K562 (cell line): ENCODE measurements around the gene CRADD. TPM values are rescaled to one million over a fixed set of nuclear protein-coding genes. Genes with fewer than 3 reads are reported as not detected.

ENCODE experiments used
- ATAC-seq: fragments of 200-7000 bp; cut with Tn5 transposase; 3 replicates; pipeline ENCODE4 v1.9.1; 2020; ENCODE audit warnings: moderate library complexity
- BruUV-seq: library from RNA; stranded (reverse); fragments of 400-500 nt; replicated peaks from 2 replicates; lab custom pipeline; 2021; lab: Mats Ljungman, UMichigan
- CTCF ChIA-PET: fragments of 300-600 bp; formaldehyde crosslinking; extraction: SDS; loops from one replicate; lab custom pipeline; 2021; ENCODE audit warnings: low intra/inter-chr PET ratio; lab: Yijun Ruan, JAX
- POLR2A ChIA-PET: fragments of 300-600, 350-650 bp; sonication (Branson Sonifier 250); formaldehyde crosslinking; extraction: SDS; loops from one replicate; lab custom pipeline; 2021; ENCODE audit warnings: antibody characterized with exemption, inconsistent platforms; lab: Yijun Ruan, JAX
- DNase-seq, 4 experiments: peaks; one replicate each; pipeline versions ENCODE4 v3.0.0 to v3.0.0-alpha.2; 2011 to 2018; ENCODE audit warnings: low spot score in 3 of 4, mixed read lengths in 3 of 4; ENCODE audit errors: extremely low read depth in 1 of 4
- FAIRE-seq: peaks from 2 replicates; lab custom pipeline; 2011; peaks lifted over from hg19 to GRCh38; lab: Jason Lieb, UNC
- H2AFZ ChIP-seq: 2 replicates; pipeline ENCODE4 v1.6.0; 2011; ENCODE audit warnings: low read depth, low read length, control low read depth, inconsistent platforms
- H3K27ac ChIP-seq: fragments of 200-600 bp; 3 replicates; pipeline ENCODE4 v1.8.0; 2011; ENCODE audit warnings: low read depth, mild to moderate bottlenecking, control low read depth, inconsistent platforms, low read length, moderate library complexity, mixed read lengths; ENCODE audit errors: extremely low read depth
- H3K27me3 ChIP-seq, 2 experiments: fragments of 300-600 bp in 1 of 2; 2 replicates in 1 of 2; 3 replicates in 1 of 2; pipeline versions ENCODE4 v1.6.0 to v1.8.0; 2011; ENCODE audit warnings: inconsistent platforms in 2 of 2, low read length in 2 of 2, mild to moderate bottlenecking in 1 of 2, mixed read lengths in 1 of 2, moderate library complexity in 1 of 2; ENCODE audit not compliant: control insufficient read depth in 2 of 2, insufficient read depth in 2 of 2
- H3K36me3 ChIP-seq: fragments of 300-600 bp; 3 replicates; pipeline ENCODE4 v1.8.0; 2011; ENCODE audit warnings: mild to moderate bottlenecking, low read length, inconsistent platforms; ENCODE audit not compliant: control insufficient read depth, insufficient read depth
- H3K4me1 ChIP-seq, 2 experiments: fragments of 200-600 bp in 1 of 2; replicated peaks in 1 of 2; 2 replicates in 1 of 2; 3 replicates in 1 of 2; pipeline versions ENCODE4 v1.5.1 to v1.8.0; 2011; ENCODE audit warnings: inconsistent platforms in 2 of 2, low read length in 2 of 2, mild to moderate bottlenecking in 1 of 2, mixed read lengths in 1 of 2, moderate library complexity in 1 of 2; ENCODE audit not compliant: control insufficient read depth in 2 of 2, insufficient read depth in 2 of 2
- H3K4me2 ChIP-seq: 2 replicates; pipeline ENCODE4 v1.6.1; 2011; ENCODE audit warnings: low read length, control low read depth, inconsistent platforms, mixed read lengths; ENCODE audit not compliant: insufficient read depth
- H3K4me3 ChIP-seq: fragments of 200-600 bp; sonication (generic), shearing (Covaris generic); 2 replicates; pipeline ENCODE4 v1.5.1; 2016; ENCODE audit warnings: control low read depth, inconsistent platforms
- H3K79me2 ChIP-seq: fragments of 200-600 bp; 3 replicates; pipeline ENCODE4 v1.8.0; 2011; ENCODE audit warnings: low read length, inconsistent platforms; ENCODE audit not compliant: control insufficient read depth, insufficient read depth
- H3K9ac ChIP-seq, 2 experiments: 2 replicates each; pipeline versions ENCODE4 v1.6.0 to v1.6.1; 2011; ENCODE audit warnings: low read depth in 2 of 2, low read length in 2 of 2, control low read depth in 1 of 2, inconsistent platforms in 1 of 2, mild to moderate bottlenecking in 1 of 2, mixed read lengths in 1 of 2; ENCODE audit not compliant: insufficient read depth in 1 of 2
- H3K9me1 ChIP-seq: one replicate; pipeline ENCODE4 v1.6.0; 2011; ENCODE audit warnings: inconsistent platforms, mild to moderate bottlenecking, low read length, moderate library complexity; ENCODE audit not compliant: control insufficient read depth, insufficient read depth
- H3K9me3 ChIP-seq: replicated peaks from 2 replicates; pipeline ENCODE4 v1.5.1; 2011; ENCODE audit warnings: low read depth, low read length, inconsistent platforms; ENCODE audit not compliant: control insufficient read depth, insufficient read depth
- H4K20me1 ChIP-seq: replicated peaks from 2 replicates; pipeline ENCODE4 v1.6.1; 2011; ENCODE audit warnings: low read length, inconsistent platforms, mixed read lengths; ENCODE audit not compliant: control insufficient read depth, insufficient read depth
- ATF1 ChIP-seq, 2 experiments: fragments of 450-650 bp in 1 of 2; IDR thresholded peaks; 2 replicates each; pipeline ENCODE4 v1.6.1; 2016; ENCODE audit warnings: missing compliant biosample characterization in 1 of 2, missing genetic modification characterization in 1 of 2
- CBX2 ChIP-seq: fragments of 200-600 bp; sonication (generic); IDR thresholded peaks from one replicate; pipeline ENCODE4 v1.6.1; 2012; ENCODE audit warnings: mild to moderate bottlenecking, low read length, inconsistent platforms; ENCODE audit not compliant: insufficient read depth, poor library complexity, severe bottlenecking
- FOXA1 ChIP-seq: fragments of 450-650 bp; IDR thresholded peaks from 2 replicates; pipeline ENCODE4 v1.6.1; 2016; ENCODE audit warnings: mild to moderate bottlenecking, borderline replicate concordance
- FOXP4 ChIP-seq: sonication (generic); formaldehyde crosslinking; IDR thresholded peaks from 2 replicates; pipeline ENCODE4 v1.8.0; 2022; ENCODE audit warnings: mild to moderate bottlenecking, missing genetic modification reagents, borderline replicate concordance
- MAFG ChIP-seq: fragments of 450-650 bp; conservative IDR thresholded peaks from 2 replicates; pipeline ENCODE4 v1.6.1; 2016; ENCODE audit warnings: missing genetic modification characterization, missing compliant biosample characterization
- POLR3G ChIP-seq: IDR thresholded peaks from 2 replicates; pipeline ENCODE4 v1.6.1; 2011; ENCODE audit not compliant: insufficient read length, insufficient replicate concordance; ENCODE audit errors: extremely low read depth
- SREBF2 ChIP-seq: sonication (generic); formaldehyde crosslinking; IDR thresholded peaks from 2 replicates; pipeline ENCODE4 v1.4.0; 2020; ENCODE audit warnings: mild to moderate bottlenecking, missing genetic modification reagents
- ZBTB8A ChIP-seq: fragments of 450-650 bp; IDR thresholded peaks from 2 replicates; pipeline ENCODE4 v1.6.1; 2018; ENCODE audit warnings: mild to moderate bottlenecking, moderate library complexity; ENCODE audit not compliant: partially characterized antibody
- ZNF316 ChIP-seq: fragments of 450-650 bp; IDR thresholded peaks from 2 replicates; pipeline ENCODE4 v1.6.1; 2016
- ZNF507 ChIP-seq: conservative IDR thresholded peaks from 2 replicates; pipeline ENCODE4 v1.6.1; 2017; ENCODE audit warnings: missing genetic modification characterization, missing compliant biosample characterization
- WGBS: fragments of 100-300 bp; shearing (Covaris generic); methylation state at CpG from one replicate; pipeline ENCODE4 v1.1.6; 2016; ENCODE audit warnings: low coverage, mixed read lengths; ENCODE audit not compliant: insufficient coverage; ENCODE audit errors: missing lambda C conversion rate; 5-methylcytosine and 5-hydroxymethylcytosine counted together
- in situ Hi-C: fragments of 300-500 bp; cut with MboI; formaldehyde crosslinking; loops from 4 replicates; pipeline ENCODE4 v1.15.0; 2018; ENCODE audit warnings: inconsistent platforms, mixed read lengths
- intact Hi-C: fragments of 100-400 bp; cut with micrococcal nuclease; formaldehyde crosslinking; loops from 2 replicates; pipeline ENCODE4 v1.14.2; 2022
- polyA plus RNA-seq, 8 experiments: library from polyadenylated mRNA; depleted of rRNA in 4 of 8; stranded (reverse) in 5 of 8; unstranded in 3 of 8; fragments of >200 nt; fragmentation: Nextera tagmentation in 2 of 8; fragmentation: Illumina TruSeq in 1 of 8; extraction: Ambion mirVana in 2 of 8; extraction: Trizol in 1 of 8; gene quantifications; 2 replicates each; pipeline versions ENCODE4 v1.2.1 to v1.2.3, GENCODE V29; 2011 to 2014; ENCODE audit warnings: inconsistent platforms in 1 of 8, missing spikeins in 1 of 8
- total RNA-seq, 7 experiments: library from RNA; depleted of rRNA in 6 of 7; stranded (reverse); fragments of >200 nt in 6 of 7; fragmentation: Illumina TruSeq in 2 of 7; extraction: Trizol in 2 of 7; gene quantifications; 2 replicates each; pipeline versions ENCODE4 v1.2.1 to v1.2.3, GENCODE V29; 2011 to 2021; ENCODE audit warnings: low replicate concordance in 1 of 7

The CRADD gene
- total and polyA plus RNA-seq, 9 of the 15 experiments (the other 6 are each of a cell fraction or from before 2014, with no cell fraction given) = 20.5 to 41.1 (median 25.9) TPM

- ATAC-seq = peak; percentile 62
- no peak overlapping the region for H3K27ac ChIP-seq
- no peak overlapping the region for H3K4me3 ChIP-seq
- WGBS = 44% methylated on average over 8 of the region's 8 CpGs
- no peak for DNase-seq
- H3K4me1 ChIP-seq = 0 out of 5 replicates have a peak, but pooled peaks cover 0 to 10% of the 10 kb centered on the region in 2 experiments
- no TSS peak for BruUV-seq
- H3K79me2 ChIP-seq = no peaks in the 10 kb centered on the region
- TF ChIP-seq CBX2 (no peak), ZNF316 (peak; percentile 41; the same call in 1 of the 2 replicates), ATF1 (CRISPR knock-in tag; IDR thresholded peaks at IDR 0.05) (no peak), ATF1 (tag; IDR thresholded peaks at IDR 0.05) (no peak), ZNF507 (tag) (no peak), ZBTB8A (no peak), POLR3G (no peak), SREBF2 (CRISPR knock-in tag) (no peak), MAFG (tag) (peak; percentile 36), FOXA1 (no peak), FOXP4 (CRISPR knock-in tag) (no peak)
- in situ Hi-C loops (no loop called here), intact Hi-C loops (no loop called here)
- H2AFZ ChIP-seq = no peak overlapping the region
- FAIRE-seq = peak; percentile 69
- no peaks in the 10 kb centered on the region for H4K20me1 ChIP-seq
- no peak overlapping the region for H3K4me2 ChIP-seq
- H3K36me3 ChIP-seq = no peaks in the 10 kb centered on the region
- no peak overlapping the region for H3K9ac ChIP-seq
- no peaks in the 10 kb centered on the region for H3K9me3 ChIP-seq
- H3K9me1 ChIP-seq = no peaks in the 10 kb centered on the region
- ChIA-PET CTCF (no interaction called here), POLR2A (interaction anchor here (0.8 to 0.9 kb wide), 3 partner anchors 8 to 36 kb away, joined by 3 read pairs; no protein-coding TSS in a partner anchor)
- H3K27me3 ChIP-seq = no peaks in the 10 kb centered on the region
These were observed 146.6 kb downstream of the CRADD start for GRCh38 chr12:93823616-93824391.
